KMS-11 (cell line): ENCODE measurements around the gene ILK.

Experiments
- H2AFZ ChIP-seq: fragments of 200-600 bp; sonication (generic); 2 replicates; pipeline ENCODE4 v1.6.1; 2016; ENCODE audit warnings: antibody characterized with exemption, mixed run types, low read depth
- H3K27ac ChIP-seq: fragments of 200-600 bp; sonication (generic); 2 replicates; pipeline ENCODE4 v1.6.1; 2016; ENCODE audit warnings: mild to moderate bottlenecking, mixed run types
- H3K27me3 ChIP-seq: fragments of 200-600 bp; sonication (generic); 2 replicates; pipeline ENCODE4 v1.6.1; 2017; ENCODE audit warnings: mild to moderate bottlenecking, low read depth, mixed run types, moderate library complexity; ENCODE audit not compliant: insufficient read depth
- H3K36me3 ChIP-seq: fragments of 200-600 bp; sonication (generic); 2 replicates; pipeline ENCODE4 v1.6.1; 2017; ENCODE audit warnings: mild to moderate bottlenecking, mixed run types; ENCODE audit not compliant: insufficient read depth
- H3K4me1 ChIP-seq: fragments of 200-600 bp; sonication (generic); 2 replicates; pipeline ENCODE4 v1.6.1; 2016; ENCODE audit warnings: mild to moderate bottlenecking, low read depth, mixed run types; ENCODE audit not compliant: poor library complexity, severe bottlenecking
- H3K4me2 ChIP-seq: fragments of 200-600 bp; sonication (generic); 2 replicates; pipeline ENCODE4 v1.7.0; 2016; ENCODE audit warnings: mild to moderate bottlenecking, mixed run types
- H3K4me3 ChIP-seq: fragments of 200-600 bp; sonication (generic); IDR thresholded peaks from 2 replicates; pipeline ENCODE4 v1.6.1; 2017; ENCODE audit warnings: low read depth, low read length, mixed read lengths; ENCODE audit not compliant: insufficient read depth
- H3K79me2 ChIP-seq: fragments of 200-600 bp; sonication (generic); 2 replicates; pipeline ENCODE4 v1.6.1; 2016; ENCODE audit warnings: low read depth, mixed run types; ENCODE audit not compliant: insufficient read depth
- H3K9ac ChIP-seq: fragments of 200-600 bp; sonication (generic); 2 replicates; pipeline ENCODE4 v1.6.1; 2016; ENCODE audit warnings: mild to moderate bottlenecking, mixed run types
- H4K20me1 ChIP-seq: fragments of 200-600 bp; sonication (generic); 2 replicates; pipeline ENCODE4 v1.6.1; 2016; ENCODE audit warnings: mild to moderate bottlenecking, mixed run types; ENCODE audit not compliant: insufficient read depth
- TF ChIP-seq, protein P1 (sequence below): fragments of 200-600 bp; sonication (generic); conservative IDR thresholded peaks from 2 replicates; pipeline ENCODE4 v1.6.1; 2017; ENCODE audit warnings: low read depth, mild to moderate bottlenecking, antibody characterized with exemption, low read length, moderate library complexity, mixed read lengths

The ILK gene

DNA sequence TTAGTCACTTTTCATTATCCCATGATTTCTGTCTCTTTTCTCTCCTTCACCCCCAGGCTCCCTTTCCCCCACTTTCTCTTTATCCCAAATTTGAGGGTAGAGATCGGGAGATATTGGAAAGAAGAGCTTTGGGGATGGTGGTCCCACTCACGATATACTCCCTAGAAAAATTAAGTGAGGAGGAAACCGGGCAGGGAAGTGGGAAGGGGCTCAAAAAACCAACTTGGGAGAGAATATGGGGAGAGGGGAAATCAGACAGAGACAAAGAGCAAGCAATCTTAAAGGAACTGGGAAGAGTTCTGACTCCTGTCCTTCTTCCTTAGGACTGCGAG lies 53.0 kb downstream of the ILK start:
- Histone ChIP-seq H3K9ac (no peak overlapping the region), H3K79me2 (no peaks in the 10 kb centered on the region), H3K27ac (no peak overlapping the region), H3K4me1 (no peaks in the 10 kb centered on the region), H3K4me2 (no peak overlapping the region), H3K4me3 (no peak overlapping the region), H2AFZ (no peak overlapping the region), H3K27me3 (no peaks in the 10 kb centered on the region), H3K36me3 (no peaks in the 10 kb centered on the region), H4K20me1 (no peaks in the 10 kb centered on the region)
- TF ChIP-seq, protein P1, sequence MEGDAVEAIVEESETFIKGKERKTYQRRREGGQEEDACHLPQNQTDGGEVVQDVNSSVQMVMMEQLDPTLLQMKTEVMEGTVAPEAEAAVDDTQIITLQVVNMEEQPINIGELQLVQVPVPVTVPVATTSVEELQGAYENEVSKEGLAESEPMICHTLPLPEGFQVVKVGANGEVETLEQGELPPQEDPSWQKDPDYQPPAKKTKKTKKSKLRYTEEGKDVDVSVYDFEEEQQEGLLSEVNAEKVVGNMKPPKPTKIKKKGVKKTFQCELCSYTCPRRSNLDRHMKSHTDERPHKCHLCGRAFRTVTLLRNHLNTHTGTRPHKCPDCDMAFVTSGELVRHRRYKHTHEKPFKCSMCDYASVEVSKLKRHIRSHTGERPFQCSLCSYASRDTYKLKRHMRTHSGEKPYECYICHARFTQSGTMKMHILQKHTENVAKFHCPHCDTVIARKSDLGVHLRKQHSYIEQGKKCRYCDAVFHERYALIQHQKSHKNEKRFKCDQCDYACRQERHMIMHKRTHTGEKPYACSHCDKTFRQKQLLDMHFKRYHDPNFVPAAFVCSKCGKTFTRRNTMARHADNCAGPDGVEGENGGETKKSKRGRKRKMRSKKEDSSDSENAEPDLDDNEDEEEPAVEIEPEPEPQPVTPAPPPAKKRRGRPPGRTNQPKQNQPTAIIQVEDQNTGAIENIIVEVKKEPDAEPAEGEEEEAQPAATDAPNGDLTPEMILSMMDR = no peak

DNA sequence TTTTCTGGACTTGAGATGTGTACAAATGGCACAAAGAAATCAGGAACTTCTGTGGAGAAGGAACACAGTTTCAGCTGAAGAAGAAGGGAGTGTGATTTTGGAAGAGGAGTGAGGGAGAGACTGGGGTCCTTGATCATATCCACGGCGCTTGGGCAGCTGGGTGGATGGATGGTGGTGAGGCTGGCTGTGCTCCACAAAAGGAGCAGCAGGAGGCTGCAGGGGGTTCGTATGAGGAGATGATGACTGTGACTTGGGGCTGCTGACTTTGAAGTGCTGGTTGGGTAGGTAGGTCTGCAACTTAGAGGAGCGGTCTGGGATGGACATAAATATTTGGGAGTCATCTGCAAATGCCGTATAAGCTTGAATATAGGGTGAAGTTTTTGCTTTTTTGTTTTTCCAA lies 53.4 kb downstream of the ILK start:
- TF ChIP-seq, protein P1 = no peak
- H3K4me2 ChIP-seq = no peak overlapping the region
- no peak overlapping the region for H3K4me3 ChIP-seq
- no peak overlapping the region for H2AFZ ChIP-seq
- no peak overlapping the region for H3K9ac ChIP-seq
- no peaks in the 10 kb centered on the region for H4K20me1 ChIP-seq
- H3K79me2 ChIP-seq = no peaks in the 10 kb centered on the region
- H3K27ac ChIP-seq = no peak overlapping the region
- H3K4me1 ChIP-seq = no peaks in the 10 kb centered on the region
- no peaks in the 10 kb centered on the region for H3K36me3 ChIP-seq
- H3K27me3 ChIP-seq = no peaks in the 10 kb centered on the region

DNA sequence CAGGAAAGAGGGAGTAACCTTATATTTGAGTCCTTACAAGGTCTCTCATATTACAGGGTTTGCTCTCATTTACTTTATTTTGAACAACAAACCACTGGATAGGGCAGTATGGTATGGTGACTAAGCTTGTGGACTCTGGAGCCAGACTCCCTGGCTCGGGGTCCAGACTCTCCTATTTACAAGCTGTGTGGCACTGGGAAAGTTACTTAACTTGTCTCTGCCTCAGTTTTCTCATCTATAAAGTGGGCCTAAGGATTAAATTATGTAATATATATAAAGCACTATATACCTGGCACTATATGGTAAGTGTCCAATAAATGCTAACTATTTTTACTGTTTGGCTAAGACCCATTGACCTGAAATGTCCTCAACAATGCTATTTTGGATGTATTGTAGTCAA lies 53.8 kb downstream of the ILK start:
- H3K4me3 ChIP-seq = no peak overlapping the region

DNA sequence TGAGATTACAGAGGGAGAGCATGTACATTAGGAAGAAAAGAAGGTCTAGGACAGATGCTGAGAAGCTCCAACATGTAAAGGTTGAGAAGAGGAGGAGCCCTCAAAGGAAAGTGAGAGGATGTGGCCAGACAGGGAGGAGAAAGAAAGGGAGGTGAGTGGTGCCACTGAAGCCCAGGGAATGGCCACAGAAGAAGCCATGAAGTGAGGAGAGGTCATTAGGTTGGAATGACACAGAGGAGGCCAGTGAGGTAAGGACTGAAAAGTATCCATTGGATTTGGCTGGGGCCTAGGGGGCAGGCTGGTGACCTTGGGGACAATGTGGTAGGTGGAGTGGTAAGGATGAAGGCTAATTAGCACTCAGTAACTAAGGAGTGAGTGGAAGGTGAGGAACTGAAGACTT lies 55.1 kb downstream of the ILK start:
- TF ChIP-seq, protein P1 = no peak
- Histone ChIP-seq H3K4me1 (no peaks in the 10 kb centered on the region), H3K4me3 (no peak overlapping the region), H3K27ac (no peak overlapping the region), H3K9ac (no peak overlapping the region), H4K20me1 (no peaks in the 10 kb centered on the region), H3K36me3 (no peaks in the 10 kb centered on the region), H2AFZ (no peak overlapping the region), H3K4me2 (no peak overlapping the region), H3K79me2 (no peaks in the 10 kb centered on the region), H3K27me3 (no peaks in the 10 kb centered on the region)

More for the DNA sequence above, 53.8 kb downstream of the ILK start:
- no peak overlapping the region for H2AFZ ChIP-seq
- H3K79me2 ChIP-seq = no peaks in the 10 kb centered on the region
- no peaks in the 10 kb centered on the region for H3K27me3 ChIP-seq
- H3K4me1 ChIP-seq = no peaks in the 10 kb centered on the region
- no peaks in the 10 kb centered on the region for H4K20me1 ChIP-seq
- no peak overlapping the region for H3K27ac ChIP-seq
- TF ChIP-seq, protein P1 = no peak
- H3K36me3 ChIP-seq = no peaks in the 10 kb centered on the region
- H3K9ac ChIP-seq = no peak overlapping the region
- H3K4me2 ChIP-seq = no peak overlapping the region
